CD4-positive, CD25-positive, alpha-beta regulatory T cell (primary cell): Measurements from ENCODE around the gene CIT. TPM values are rescaled to one million over a fixed set of nuclear protein-coding genes. Genes with fewer than 3 reads are reported as not detected.

Experiments used
- ATAC-seq, 2 donors: fragments of 150-1000 bp; cut with Tn5 transposase; one replicate each; pipeline ENCODE4 v1.10.0; 2021; ENCODE audit warnings: low read depth in 2 of 2, moderate number of reproducible peaks in 2 of 2, moderate library complexity in 1 of 2
- DNase-seq, 3 donors: peaks; one replicate each; pipeline versions ENCODE4 v3.0.0 to v3.0.0-alpha.2; 2012 to 2022; ENCODE audit warnings: mixed read lengths in 1 of 3
- H3K27ac ChIP-seq: one replicate; pipeline ENCODE4 v1.7.0; 2013; ENCODE audit warnings: mild to moderate bottlenecking, low read length; ENCODE audit not compliant: insufficient read depth, poor library complexity, severe bottlenecking
- H3K27me3 ChIP-seq: one replicate; pipeline ENCODE4 v1.7.0; 2013; ENCODE audit warnings: low read length; ENCODE audit not compliant: control insufficient read depth, insufficient read depth
- H3K36me3 ChIP-seq: one replicate; pipeline ENCODE4 v1.7.0; 2013; ENCODE audit warnings: mild to moderate bottlenecking, low read length, moderate library complexity; ENCODE audit not compliant: control insufficient read depth, insufficient read depth
- H3K4me1 ChIP-seq: 2 replicates; pipeline ENCODE4 v1.7.0; 2013; ENCODE audit warnings: mild to moderate bottlenecking, low read length; ENCODE audit not compliant: insufficient read depth, control insufficient read depth, poor library complexity, severe bottlenecking
- H3K4me3 ChIP-seq: one replicate; pipeline ENCODE4 v1.7.0; 2013; ENCODE audit warnings: low read depth, mild to moderate bottlenecking, low read length, moderate library complexity
- H3K9me3 ChIP-seq, 2 experiments: 1 replicate in 1 of 2; 2 replicates in 1 of 2; pipeline ENCODE4 v1.7.0; 2013; ENCODE audit warnings: low read length in 2 of 2, mild to moderate bottlenecking in 1 of 2, moderate library complexity in 1 of 2; ENCODE audit not compliant: control insufficient read depth in 2 of 2
- H3K27ac Mint-ChIP-seq, 3 donors: one replicate each; pipeline ENCODE4 v1.8.0; 2020 to 2022; ENCODE audit warnings: mild to moderate bottlenecking in 3 of 3, mixed read lengths in 3 of 3, moderate library complexity in 2 of 3
- H3K27me3 Mint-ChIP-seq: one replicate; pipeline ENCODE4 v1.8.0; 2022; ENCODE audit warnings: mild to moderate bottlenecking, mixed read lengths
- H3K36me3 Mint-ChIP-seq: one replicate; pipeline ENCODE4 v1.8.0; 2020; ENCODE audit warnings: mixed read lengths
- H3K4me1 Mint-ChIP-seq, 4 donors: one replicate each; pipeline ENCODE4 v1.8.0; 2020 to 2022; ENCODE audit warnings: mixed read lengths in 4 of 4, mild to moderate bottlenecking in 1 of 4
- H3K4me3 Mint-ChIP-seq, 4 donors: one replicate each; pipeline ENCODE4 v1.8.0; 2020 to 2022; ENCODE audit warnings: mild to moderate bottlenecking in 4 of 4, mixed read lengths in 4 of 4, moderate library complexity in 3 of 4
- H3K9me3 Mint-ChIP-seq, 7 donors: one replicate each; pipeline ENCODE4 v1.8.0; 2020 to 2022; ENCODE audit warnings: mixed read lengths in 7 of 7, mild to moderate bottlenecking in 3 of 7, moderate library complexity in 2 of 7
- polyA plus RNA-seq, 4 donors: library from polyadenylated mRNA; unstranded; fragments of 300-500 nt; fragmentation: Illumina TruSeq; gene quantifications; one replicate each; pipeline ENCODE4 v1.2.3, GENCODE V29; 2021
- total RNA-seq: library from RNA; stranded (reverse); gene quantifications from one replicate; pipeline ENCODE4 v1.2.3, GENCODE V29; 2022

CIT gene
- total and polyA plus RNA-seq, 5 donors from 2014 or later, result 0.32 to 6.3 (median 1.0) TPM

DNA sequence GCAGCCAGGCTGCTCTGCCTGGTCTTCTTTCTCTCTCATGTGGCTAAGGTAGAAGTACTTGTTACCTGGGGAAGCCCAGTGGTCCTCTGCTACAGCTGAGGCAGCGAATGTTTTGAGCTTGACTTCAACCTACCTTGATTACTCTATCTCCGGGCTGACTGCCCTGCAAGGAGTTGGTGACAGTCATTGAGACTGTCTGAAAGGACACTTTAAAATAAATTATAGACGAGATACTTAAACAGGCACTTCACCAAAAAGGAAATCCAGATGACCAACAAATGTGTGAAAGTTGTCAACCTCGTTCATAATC is 474 bp upstream of the CIT start:
- Mint-ChIP-seq H3K4me1 (peaks cover 8 to 17% (median 13%) of the 10 kb centered on the region in 4 donors), H3K27me3 (peaks cover 10% of the 10 kb centered on the region)
- no peak for ATAC-seq

DNA sequence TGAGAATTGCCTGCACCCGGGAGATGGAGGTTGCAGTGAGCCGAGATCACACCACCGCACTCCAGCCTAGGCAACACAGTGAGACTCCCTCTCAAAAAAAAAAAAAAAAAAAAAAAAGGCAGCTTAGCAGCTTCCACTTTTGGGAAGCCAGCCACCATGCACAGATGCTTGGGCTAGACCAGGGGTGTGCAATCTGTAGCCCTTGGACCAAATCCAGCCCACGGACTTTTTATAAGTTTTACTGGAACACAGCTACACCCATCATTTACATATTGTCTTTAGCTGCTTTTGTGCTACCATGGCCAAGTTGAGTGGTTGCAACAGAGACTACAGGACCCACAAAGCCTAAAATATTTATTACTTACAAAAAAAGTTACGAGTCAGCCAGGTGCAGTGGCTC is 6.7 kb downstream of the CIT start:
- no peak overlapping the region for H3K27ac ChIP-seq
- no peak overlapping the region for H3K27ac Mint-ChIP-seq
- no peaks in the 10 kb centered on the region for H3K36me3 ChIP-seq
- H3K9me3 ChIP-seq, result no peaks in the 10 kb centered on the region
- peaks cover 2 to 5% (median 5%) of the 10 kb centered on the region in 4 donors for H3K4me1 Mint-ChIP-seq
- no peak overlapping the region for H3K4me3 ChIP-seq
- ATAC-seq (no peak), DNase-seq (no peak)
- H3K4me1 ChIP-seq, result no peaks in the 10 kb centered on the region
- no peaks in the 10 kb centered on the region for H3K27me3 ChIP-seq
- no peaks in the 10 kb centered on the region for H3K36me3 Mint-ChIP-seq
- H3K27me3 Mint-ChIP-seq, result no peaks in the 10 kb centered on the region
- no peak overlapping the region for H3K4me3 Mint-ChIP-seq
- no peaks in the 10 kb centered on the region for H3K9me3 Mint-ChIP-seq

More for the DNA sequence above, 474 bp upstream of the CIT start:
- H3K27ac ChIP-seq, result peak overlapping the region; percentile 16
- Mint-ChIP-seq H3K27ac (peak overlapping the region in 2 of 3 donors; percentile 53 to 79), H3K4me3 (peak overlapping the region; percentile 84 to 90 (median 87)), H3K36me3 (no peaks in the 10 kb centered on the region), H3K9me3 (no peaks in the 10 kb centered on the region)
- H3K9me3 ChIP-seq, result no peaks in the 10 kb centered on the region
- no peaks in the 10 kb centered on the region for H3K36me3 ChIP-seq
- peak overlapping the region; percentile 84 for H3K4me3 ChIP-seq
- DNase-seq, result no peak
- peaks cover 13% of the 10 kb centered on the region for H3K4me1 ChIP-seq
- peaks cover 3% of the 10 kb centered on the region for H3K27me3 ChIP-seq

DNA sequence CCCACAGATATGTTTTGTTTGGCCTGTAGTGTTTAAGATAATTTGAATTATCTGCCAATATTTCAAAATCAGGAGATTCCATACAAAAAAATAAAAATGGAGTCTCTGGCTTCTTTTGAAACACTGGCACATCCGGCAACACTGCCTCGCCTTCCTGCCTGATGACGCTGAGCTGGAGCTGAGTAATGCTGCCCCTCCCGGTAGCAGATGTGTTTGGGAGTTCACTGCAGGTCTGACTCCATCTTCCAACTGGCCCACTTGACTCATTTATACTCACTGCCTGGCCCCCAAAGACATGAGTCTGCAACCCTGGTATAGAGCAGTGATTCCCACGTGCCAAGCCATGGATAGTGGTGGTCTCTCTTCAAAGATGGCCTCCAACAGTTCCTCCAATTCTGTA is 7.4 kb downstream of the CIT start:
- peak overlapping the region in 1 of 3 donors; percentile 71 for H3K27ac Mint-ChIP-seq
- no peak overlapping the region for H3K4me3 ChIP-seq
- no peaks in the 10 kb centered on the region for H3K27me3 Mint-ChIP-seq
- H3K36me3 ChIP-seq, result no peaks in the 10 kb centered on the region
- no peak overlapping the region for H3K4me3 Mint-ChIP-seq
- DNase-seq (no peak), ATAC-seq (no peak)
- peaks cover 6% of the 10 kb centered on the region for H3K36me3 Mint-ChIP-seq
- no peaks in the 10 kb centered on the region for H3K9me3 Mint-ChIP-seq
- H3K4me1 ChIP-seq, result no peaks in the 10 kb centered on the region
- H3K9me3 ChIP-seq, result no peaks in the 10 kb centered on the region
- no peaks in the 10 kb centered on the region for H3K27me3 ChIP-seq
- no peak overlapping the region for H3K27ac ChIP-seq
- peaks cover 2 to 8% (median 5%) of the 10 kb centered on the region in 4 donors for H3K4me1 Mint-ChIP-seq

DNA sequence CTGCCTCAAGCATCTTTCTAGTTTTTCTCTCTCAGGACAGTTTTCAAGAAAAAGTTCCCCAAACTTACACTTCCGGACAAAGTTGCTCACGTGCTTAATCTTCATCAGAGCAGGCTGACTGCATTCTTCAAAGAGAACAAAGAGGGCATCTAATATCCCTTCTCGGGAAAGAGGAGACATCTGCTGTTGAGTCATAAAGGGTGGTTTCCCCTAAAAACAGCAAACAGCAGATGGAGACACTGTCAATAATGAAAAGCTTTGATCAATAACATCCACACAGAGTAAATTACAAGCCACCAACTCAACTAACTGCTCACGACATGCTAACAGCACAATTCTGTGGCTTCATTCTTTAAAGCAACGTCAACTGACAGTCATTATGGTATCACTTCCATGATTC is 8.1 kb downstream of the CIT start:
- H3K9me3 Mint-ChIP-seq, result no peaks in the 10 kb centered on the region
- H3K36me3 Mint-ChIP-seq, result peaks cover 6% of the 10 kb centered on the region
- H3K27me3 Mint-ChIP-seq, result no peaks in the 10 kb centered on the region
- DNase-seq, result peak in 1 of 3 donors; percentile 20
- no peaks in the 10 kb centered on the region for H3K27me3 ChIP-seq
- no peaks in the 10 kb centered on the region for H3K36me3 ChIP-seq
- no peak overlapping the region for H3K4me3 Mint-ChIP-seq
- peak overlapping the region in 1 of 3 donors; percentile 65 for H3K27ac Mint-ChIP-seq
- no peak overlapping the region for H3K27ac ChIP-seq
- H3K4me3 ChIP-seq, result no peak overlapping the region
- H3K4me1 ChIP-seq, result no peaks in the 10 kb centered on the region
- H3K4me1 Mint-ChIP-seq, result peaks cover 2 to 8% (median 5%) of the 10 kb centered on the region in 4 donors
- ATAC-seq, result peak; percentile 45 to 58
- H3K9me3 ChIP-seq, result no peaks in the 10 kb centered on the region

DNA sequence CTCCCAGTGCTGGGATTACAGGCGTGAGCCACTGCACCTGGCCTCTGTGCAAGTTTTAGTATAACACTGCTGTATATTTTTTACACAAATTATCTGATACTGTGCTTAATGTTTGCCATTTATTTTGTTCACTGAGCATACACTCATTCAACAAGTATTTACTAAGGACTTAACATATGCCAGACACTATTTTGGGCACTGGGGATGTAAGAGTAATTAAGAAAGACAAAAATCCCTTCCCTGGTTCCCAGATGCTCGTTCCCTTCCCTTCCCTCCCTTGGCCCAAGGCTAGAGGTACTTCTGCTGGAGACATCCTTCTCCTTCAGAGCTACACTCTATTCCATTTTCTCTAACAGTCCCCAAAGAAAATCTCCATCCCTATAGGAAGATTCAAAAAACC is 12.5 kb downstream of the CIT start:
- no peaks in the 10 kb centered on the region for H3K27me3 ChIP-seq
- no peaks in the 10 kb centered on the region for H3K9me3 Mint-ChIP-seq
- H3K4me1 Mint-ChIP-seq, result peaks cover 0 to 8% (median 2%) of the 10 kb centered on the region in 4 donors
- no peak overlapping the region for H3K27ac ChIP-seq
- no peaks in the 10 kb centered on the region for H3K36me3 ChIP-seq
- no peak overlapping the region for H3K4me3 ChIP-seq
- no peaks in the 10 kb centered on the region for H3K9me3 ChIP-seq
- H3K4me1 ChIP-seq, result no peaks in the 10 kb centered on the region
- H3K4me3 Mint-ChIP-seq, result no peak overlapping the region
- peaks cover 11% of the 10 kb centered on the region for H3K36me3 Mint-ChIP-seq
- H3K27me3 Mint-ChIP-seq, result no peaks in the 10 kb centered on the region
- no peak for ATAC-seq
- no peak for DNase-seq
- H3K27ac Mint-ChIP-seq, result peak overlapping the region in 1 of 3 donors; percentile 24

DNA sequence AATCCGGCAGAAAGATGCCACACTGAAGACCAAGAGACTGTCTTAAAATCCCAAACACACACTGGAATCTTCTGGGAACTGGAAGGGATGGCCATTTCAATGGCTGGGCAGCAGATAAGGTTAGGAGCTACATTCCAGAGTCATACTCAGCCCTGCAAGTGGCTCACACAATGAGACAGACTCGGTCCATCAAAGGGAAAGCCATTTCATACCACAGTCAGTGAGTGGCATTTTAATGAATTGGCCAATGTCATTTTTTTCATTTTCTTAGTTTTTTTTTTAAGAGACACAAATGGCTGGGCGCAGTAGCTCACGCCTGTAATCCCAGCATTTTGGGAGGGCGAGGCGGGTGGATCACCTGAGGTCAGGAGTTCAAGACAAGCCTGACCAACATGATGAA is 17.9 kb downstream of the CIT start:
- H3K27me3 Mint-ChIP-seq, result no peaks in the 10 kb centered on the region
- H3K36me3 ChIP-seq, result no peaks in the 10 kb centered on the region
- H3K36me3 Mint-ChIP-seq, result peaks cover 21% of the 10 kb centered on the region

DNA sequence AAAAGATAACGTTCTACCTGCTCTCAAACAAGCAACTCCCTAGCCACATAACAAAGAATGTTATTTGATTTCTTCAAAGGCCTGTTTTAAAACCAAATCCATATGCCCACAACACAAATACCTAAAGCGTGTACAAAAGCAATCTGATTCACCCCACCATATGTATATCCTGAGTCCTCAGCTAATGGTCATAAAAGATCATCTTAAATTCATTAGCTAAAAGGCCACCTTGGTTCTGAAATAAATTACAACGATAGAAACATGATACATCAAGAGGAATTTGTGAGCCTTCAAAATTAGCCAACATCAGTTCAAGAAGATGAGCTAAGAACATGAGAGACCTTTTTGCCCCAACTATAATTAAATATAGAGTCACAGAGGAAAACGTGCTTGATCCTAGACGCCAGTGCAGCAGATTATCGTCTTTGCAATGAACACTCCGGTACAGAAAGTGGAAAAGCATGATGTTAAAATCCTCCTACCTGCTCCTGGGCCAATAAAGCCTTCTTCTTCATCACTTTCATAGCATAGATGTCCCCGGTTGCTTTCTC is 20.0 kb downstream of the CIT start:
- H3K4me1 Mint-ChIP-seq, result peaks cover 0 to 13% (median 4%) of the 10 kb centered on the region in 4 donors
- H3K27ac Mint-ChIP-seq, result no peak overlapping the region
- Histone ChIP-seq H3K36me3 (no peaks in the 10 kb centered on the region), H3K27ac (no peak overlapping the region), H3K4me1 (no peaks in the 10 kb centered on the region), H3K27me3 (no peaks in the 10 kb centered on the region), H3K9me3 (no peaks in the 10 kb centered on the region), H3K4me3 (no peak overlapping the region)
- ATAC-seq, result no peak
- no peaks in the 10 kb centered on the region for H3K9me3 Mint-ChIP-seq
- H3K36me3 Mint-ChIP-seq, result peaks cover 21% of the 10 kb centered on the region
- H3K4me3 Mint-ChIP-seq, result no peak overlapping the region
- DNase-seq, result no peak
- no peaks in the 10 kb centered on the region for H3K27me3 Mint-ChIP-seq

More for the DNA sequence above, 17.9 kb downstream of the CIT start:
- no peaks in the 10 kb centered on the region for H3K27me3 ChIP-seq
- no peak overlapping the region for H3K4me3 ChIP-seq
- DNase-seq, result no peak
- no peaks in the 10 kb centered on the region for H3K4me1 ChIP-seq
- no peak for ATAC-seq
- Mint-ChIP-seq H3K27ac (peak overlapping the region in 1 of 3 donors; percentile 79), H3K9me3 (no peaks in the 10 kb centered on the region), H3K4me1 (peaks cover 0 to 13% (median 4%) of the 10 kb centered on the region in 4 donors), H3K4me3 (no peak overlapping the region)
- no peak overlapping the region for H3K27ac ChIP-seq
- no peaks in the 10 kb centered on the region for H3K9me3 ChIP-seq

DNA sequence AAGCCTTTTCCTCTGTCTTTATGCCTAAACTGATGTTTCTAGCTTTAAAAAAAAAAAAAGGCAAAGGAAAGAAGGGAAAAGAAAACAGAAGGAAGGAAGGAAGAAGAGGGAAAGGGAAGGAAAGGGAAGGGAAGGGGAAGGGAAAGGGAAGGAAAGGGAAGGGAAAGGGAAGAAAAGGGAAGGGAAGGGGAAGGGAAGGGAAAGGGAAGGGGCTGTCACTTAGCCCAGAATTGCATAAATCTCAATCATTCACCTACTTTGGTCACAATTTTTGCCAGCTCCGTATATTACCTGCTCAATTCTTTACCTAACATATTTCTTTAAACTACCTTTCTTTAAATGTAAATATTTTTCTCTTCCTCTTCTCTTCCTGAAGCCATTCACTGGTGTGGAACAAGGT is 26.8 kb downstream of the CIT start:
- Mint-ChIP-seq H3K9me3 (no peaks in the 10 kb centered on the region), H3K27ac (no peak overlapping the region), H3K4me1 (peaks cover 0 to 5% (median 0%) of the 10 kb centered on the region in 4 donors), H3K27me3 (no peaks in the 10 kb centered on the region), H3K36me3 (peaks cover 3% of the 10 kb centered on the region), H3K4me3 (no peak overlapping the region)
- Histone ChIP-seq H3K9me3 (no peaks in the 10 kb centered on the region), H3K36me3 (no peaks in the 10 kb centered on the region), H3K4me1 (no peaks in the 10 kb centered on the region), H3K27me3 (no peaks in the 10 kb centered on the region), H3K4me3 (no peak overlapping the region), H3K27ac (no peak overlapping the region)
- ATAC-seq, result no peak
- DNase-seq, result no peak
